Astrocyte of the spinal cord (primary cell): Measurements from ENCODE around the gene COX6B1.
"Not testable (repeated sequence)": the region's sequence is repeated elsewhere in the genome, so short reads cannot be mapped to it uniquely, and the experiment has no call there.

ENCODE experiments used
- DNase-seq: peaks from one replicate; pipeline ENCODE4 v3.0.0; 2011; ENCODE audit warnings: low read depth, low spot score
- H3K4me3 ChIP-seq: 2 replicates; pipeline ENCODE4 v1.5.1; 2011; ENCODE audit warnings: low read depth, mild to moderate bottlenecking, low read length, moderate library complexity
- CTCF ChIP-seq: IDR thresholded peaks from 2 replicates; pipeline ENCODE4 v1.5.1; 2012; ENCODE audit warnings: low read depth, mild to moderate bottlenecking, low read length, inconsistent platforms
- in situ Hi-C: cut with HindIII; loops from 2 replicates; pipeline ENCODE4 v1.10.0; 2017; ENCODE audit warnings: low sequenced_read_pairs

COX6B1 gene

GRCh38 chr19:35670686-35671085 is 22.6 kb downstream of the COX6B1 start:
- TF ChIP-seq CTCF = no peak
- in situ Hi-C loops = no loop called here
- DNase-seq = no peak
- H3K4me3 ChIP-seq = no peak overlapping the region

GRCh38 chr19:35671818-35672217 is 23.7 kb downstream of the COX6B1 start:
- DNase-seq = no peak
- no peak for TF ChIP-seq CTCF
- in situ Hi-C loops = no loop called here
- no peak overlapping the region for H3K4me3 ChIP-seq

- H3K4me3 ChIP-seq = peak overlapping the region; percentile 35
- DNase-seq = peak; percentile 33
- no peak for TF ChIP-seq CTCF
- in situ Hi-C loops = no loop called here
Measured at GRCh38 chr19:35673121-35673804, 25.1 kb downstream of the COX6B1 start.

GRCh38 chr19:35675589-35676140 is 27.5 kb downstream of the COX6B1 start:
- no peak for DNase-seq
- TF ChIP-seq CTCF = no peak
- in situ Hi-C loops = no loop called here
- no peak overlapping the region for H3K4me3 ChIP-seq

- no peak overlapping the region for H3K4me3 ChIP-seq
- no peak for DNase-seq
- in situ Hi-C loops = no loop called here
- TF ChIP-seq CTCF = no peak
Measured at GRCh38 chr19:35689836-35690235, 41.7 kb downstream of the COX6B1 start.

GRCh38 chr19:35691106-35691505 is 43.0 kb downstream of the COX6B1 start:
- in situ Hi-C loops, H3K4me3 ChIP-seq, DNase-seq: not testable (repeated sequence)

- H3K4me3 ChIP-seq = no peak overlapping the region
- DNase-seq = no peak
- in situ Hi-C loops = no loop called here
- no peak for TF ChIP-seq CTCF
Measured at GRCh38 chr19:35692010-35692409, 43.9 kb downstream of the COX6B1 start.
